Bronchial epithelial cell (primary cell): Measurements from ENCODE around the gene MTR. TPM values are rescaled to one million over a fixed set of nuclear protein-coding genes. Genes with fewer than 3 reads are reported as not detected.

ENCODE experiments used
- DNase-seq: peaks from one replicate; pipeline ENCODE4 v3.0.0-alpha.2; 2010; ENCODE audit warnings: low read depth
- FAIRE-seq: peaks from 2 replicates; lab custom pipeline; 2011; peaks lifted over from hg19 to GRCh38; lab: Jason Lieb, UNC
- H3K27me3 ChIP-seq: 2 replicates; pipeline ENCODE4 v1.5.1; 2011; ENCODE audit warnings: low read length; ENCODE audit not compliant: control insufficient read depth, insufficient read depth
- H3K36me3 ChIP-seq: 2 replicates; pipeline ENCODE4 v1.5.1; 2011; ENCODE audit warnings: low read length; ENCODE audit not compliant: control insufficient read depth, insufficient read depth
- H3K4me3 ChIP-seq: 2 replicates; pipeline ENCODE4 v1.5.1; 2011; ENCODE audit warnings: mild to moderate bottlenecking, low read depth, low read length, control low read depth
- total RNA-seq: library from RNA; depleted of rRNA; stranded (reverse); fragments of >200 nt; gene quantifications from 2 replicates; pipeline ENCODE4 v1.2.1, GENCODE V29; 2014
- TF ChIP-seq, protein P1 (sequence below): IDR thresholded peaks from 2 replicates; pipeline ENCODE4 v1.5.1; 2011; ENCODE audit warnings: mild to moderate bottlenecking, moderate library complexity, low read length, control low read depth, inconsistent platforms; ENCODE audit not compliant: insufficient read depth, severe bottlenecking

The MTR gene
- total RNA-seq, 1 donor from 2014 or later = 13.4 TPM

DNA sequence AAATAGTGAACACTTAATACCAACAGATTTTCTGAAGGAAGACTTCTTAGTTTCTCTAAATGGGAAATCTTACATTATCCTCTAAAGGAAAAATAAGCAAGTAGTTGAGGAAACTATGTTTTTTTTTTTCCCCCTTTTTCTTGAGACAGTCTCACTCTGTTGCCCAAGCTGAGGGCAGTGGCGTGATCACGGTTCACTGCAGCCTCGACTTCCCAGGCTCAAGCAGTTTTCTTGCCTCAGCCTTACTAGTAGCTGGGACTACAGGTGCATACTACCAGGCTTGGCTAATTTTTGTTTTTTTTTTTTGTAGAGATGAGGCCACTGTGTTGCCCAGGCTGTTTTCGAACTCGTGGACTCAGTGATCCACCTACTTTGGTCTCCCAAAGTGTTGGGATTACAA, 3.9 kb downstream of the MTR start:
- Histone ChIP-seq H3K4me3 (no peak overlapping the region), H3K27me3 (no peaks in the 10 kb centered on the region), H3K36me3 (no peaks in the 10 kb centered on the region)
- TF ChIP-seq, protein P1, sequence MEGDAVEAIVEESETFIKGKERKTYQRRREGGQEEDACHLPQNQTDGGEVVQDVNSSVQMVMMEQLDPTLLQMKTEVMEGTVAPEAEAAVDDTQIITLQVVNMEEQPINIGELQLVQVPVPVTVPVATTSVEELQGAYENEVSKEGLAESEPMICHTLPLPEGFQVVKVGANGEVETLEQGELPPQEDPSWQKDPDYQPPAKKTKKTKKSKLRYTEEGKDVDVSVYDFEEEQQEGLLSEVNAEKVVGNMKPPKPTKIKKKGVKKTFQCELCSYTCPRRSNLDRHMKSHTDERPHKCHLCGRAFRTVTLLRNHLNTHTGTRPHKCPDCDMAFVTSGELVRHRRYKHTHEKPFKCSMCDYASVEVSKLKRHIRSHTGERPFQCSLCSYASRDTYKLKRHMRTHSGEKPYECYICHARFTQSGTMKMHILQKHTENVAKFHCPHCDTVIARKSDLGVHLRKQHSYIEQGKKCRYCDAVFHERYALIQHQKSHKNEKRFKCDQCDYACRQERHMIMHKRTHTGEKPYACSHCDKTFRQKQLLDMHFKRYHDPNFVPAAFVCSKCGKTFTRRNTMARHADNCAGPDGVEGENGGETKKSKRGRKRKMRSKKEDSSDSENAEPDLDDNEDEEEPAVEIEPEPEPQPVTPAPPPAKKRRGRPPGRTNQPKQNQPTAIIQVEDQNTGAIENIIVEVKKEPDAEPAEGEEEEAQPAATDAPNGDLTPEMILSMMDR = no peak
- DNase-seq = no peak
- FAIRE-seq = no peak

DNA sequence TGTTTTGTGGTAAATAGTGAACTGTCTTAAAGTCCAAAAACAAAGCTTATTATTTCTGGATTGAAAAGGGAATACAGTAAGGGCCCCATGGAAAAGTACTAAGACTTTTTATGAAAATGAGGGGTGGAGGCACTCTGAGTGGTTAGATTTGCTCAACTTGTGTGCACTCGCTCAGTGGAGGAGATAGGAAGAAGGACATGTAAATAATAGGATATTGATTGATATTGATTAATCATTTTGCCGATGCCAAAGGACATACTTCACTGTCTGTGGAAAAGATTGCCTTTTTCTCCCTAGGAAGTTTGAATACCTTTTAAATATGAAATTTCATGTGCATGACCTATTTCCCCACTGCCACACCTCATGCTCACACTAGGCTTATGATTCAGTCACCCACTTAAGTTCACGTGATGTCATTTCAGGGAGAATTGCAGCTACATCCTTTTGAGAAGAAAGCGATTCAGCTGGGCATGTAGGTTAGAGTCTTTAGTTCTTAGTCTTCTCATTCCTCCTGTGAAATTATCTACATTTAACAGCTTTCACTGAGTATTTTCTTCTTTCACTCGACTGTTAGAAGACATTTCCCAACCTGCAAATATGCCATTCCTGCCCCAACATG, 5.0 kb downstream of the MTR start:
- DNase-seq (peak; percentile 81), FAIRE-seq (no peak)
- Histone ChIP-seq H3K36me3 (no peaks in the 10 kb centered on the region), H3K4me3 (no peak overlapping the region), H3K27me3 (no peaks in the 10 kb centered on the region)
- TF ChIP-seq, protein P1 = no peak

DNA sequence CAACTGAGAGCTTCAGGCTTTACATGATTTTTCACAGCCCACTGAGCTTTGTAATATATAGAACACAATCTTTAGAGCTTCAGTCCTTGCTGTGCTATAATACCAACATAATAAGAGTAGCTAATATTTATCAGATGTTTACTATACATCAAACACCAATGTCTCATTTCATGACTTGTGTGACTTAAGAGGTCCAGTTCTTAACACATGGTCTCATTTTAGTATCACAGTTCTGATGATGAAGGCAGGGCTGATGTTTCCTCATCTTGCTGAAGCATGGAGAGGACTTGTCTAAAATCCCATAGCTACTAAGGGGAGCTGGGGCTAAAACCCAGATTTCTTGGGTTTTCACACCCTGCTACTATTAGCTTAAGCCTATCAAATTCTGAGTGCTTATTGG, 5.5 kb downstream of the MTR start:
- TF ChIP-seq, protein P1 = no peak
- no peak for FAIRE-seq
- H3K36me3 ChIP-seq = no peaks in the 10 kb centered on the region
- no peaks in the 10 kb centered on the region for H3K27me3 ChIP-seq
- H3K4me3 ChIP-seq = no peak overlapping the region
- no peak for DNase-seq

DNA sequence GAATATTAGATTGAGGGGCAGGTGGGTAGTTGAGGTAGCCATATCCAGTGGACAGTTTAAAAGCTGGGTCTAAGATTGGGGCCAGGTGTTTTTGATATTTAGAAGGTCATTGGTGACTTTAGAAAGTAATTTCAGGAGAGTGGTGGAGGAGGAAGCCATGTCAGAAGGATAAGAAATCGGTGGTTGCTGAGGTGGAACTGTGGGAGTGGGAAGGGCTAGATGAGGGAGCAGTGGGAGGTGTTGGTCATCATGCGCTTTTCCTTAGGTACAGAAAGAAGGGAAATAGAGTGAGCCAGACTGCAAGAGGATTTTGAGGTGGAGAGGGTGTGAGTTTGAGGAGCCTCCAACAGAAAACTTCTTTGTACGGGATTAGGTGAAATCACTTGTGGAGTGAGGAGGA, 7.2 kb downstream of the MTR start:
- no peak for DNase-seq
- TF ChIP-seq, protein P1 = no peak
- H3K36me3 ChIP-seq = no peaks in the 10 kb centered on the region
- no peak overlapping the region for H3K4me3 ChIP-seq
- H3K27me3 ChIP-seq = no peaks in the 10 kb centered on the region
- FAIRE-seq = no peak

DNA sequence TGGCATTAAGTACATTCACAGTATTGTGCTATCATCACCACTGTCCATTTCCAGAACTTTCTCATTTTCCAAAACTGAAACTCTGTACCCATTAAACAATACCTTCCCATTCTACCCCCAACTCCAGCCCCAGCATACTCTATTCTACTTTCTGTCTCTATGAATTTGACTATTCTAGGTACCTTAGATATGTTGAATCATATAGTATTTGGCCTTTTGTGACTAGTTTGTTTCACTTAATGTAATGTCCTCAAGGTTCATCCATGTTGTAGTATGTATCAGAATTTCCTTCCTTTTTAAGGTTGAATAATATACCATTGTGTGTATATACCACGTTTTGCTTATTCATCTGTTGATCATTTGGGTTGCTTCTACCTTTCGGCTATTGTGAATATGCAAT, 11.5 kb downstream of the MTR start:
- H3K27me3 ChIP-seq = no peaks in the 10 kb centered on the region
- no peak overlapping the region for H3K4me3 ChIP-seq
- DNase-seq (no peak), FAIRE-seq (no peak)
- TF ChIP-seq, protein P1 = no peak
- H3K36me3 ChIP-seq = peaks cover under 1% of the 10 kb centered on the region

DNA sequence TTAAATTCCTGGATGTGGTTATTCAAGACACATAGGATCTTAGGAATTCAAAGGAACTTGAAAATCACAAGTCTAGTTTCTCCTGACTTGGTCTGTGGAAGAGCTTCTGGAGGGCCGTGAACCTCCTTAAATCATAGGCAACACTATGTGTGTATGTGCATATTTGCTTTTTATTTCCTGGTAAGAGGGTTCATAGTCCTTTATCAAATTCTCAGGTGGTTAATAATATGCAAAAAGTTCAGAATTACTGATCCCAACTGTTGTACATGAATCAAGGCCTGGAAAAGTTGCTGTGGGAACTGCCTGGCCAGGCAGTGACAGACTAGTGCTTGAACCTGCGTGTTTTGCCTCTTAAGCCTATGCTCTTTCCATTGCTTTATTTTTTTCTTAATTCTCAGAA, 12.9 kb downstream of the MTR start:
- FAIRE-seq (no peak), DNase-seq (no peak)
- no peaks in the 10 kb centered on the region for H3K27me3 ChIP-seq
- no peak overlapping the region for H3K4me3 ChIP-seq
- H3K36me3 ChIP-seq = peaks cover 5% of the 10 kb centered on the region
- TF ChIP-seq, protein P1 = no peak
